Kidney (tissue), 14 donors: ENCODE data around the gene C19orf25. TPM values are rescaled to one million over a fixed set of nuclear protein-coding genes. Genes with fewer than 3 reads are reported as not detected.
A peak's percentile ranks its signal among the peaks of the same experiment; 100 is the strongest.

Source experiments
- DNase-seq, 5 donors: peaks; one replicate each; pipeline ENCODE4 v3.0.0-alpha.2; 2013 to 2020
- FAIRE-seq: peaks from 2 replicates; lab custom pipeline; 2012; peaks lifted over from hg19 to GRCh38; lab: Jason Lieb, UNC
- H3K27ac ChIP-seq, 2 donors: one replicate each; pipeline ENCODE4 v1.7.0; 2013; ENCODE audit warnings: low read depth in 2 of 2, low read length in 2 of 2, inconsistent platforms in 1 of 2
- H3K27me3 ChIP-seq: one replicate; pipeline ENCODE4 v1.7.1; 2013; ENCODE audit warnings: low read length, inconsistent platforms; ENCODE audit not compliant: control insufficient read depth, insufficient read depth
- H3K36me3 ChIP-seq, 3 donors: one replicate each; pipeline versions ENCODE4 v1.7.0 to v1.7.1; 2013; ENCODE audit warnings: low read length in 3 of 3, control low read depth in 1 of 3, inconsistent platforms in 1 of 3; ENCODE audit not compliant: insufficient read depth in 3 of 3, control insufficient read depth in 2 of 3
- H3K4me1 ChIP-seq, 3 donors: one replicate each; pipeline versions ENCODE4 v1.7.0 to v1.7.1; 2013; ENCODE audit warnings: low read length in 3 of 3, inconsistent platforms in 1 of 3, low read depth in 1 of 3; ENCODE audit not compliant: control insufficient read depth in 2 of 3, insufficient read depth in 2 of 3
- H3K4me3 ChIP-seq, 3 donors: one replicate each; pipeline versions ENCODE4 v1.7.0 to v1.8.1; 2013; ENCODE audit warnings: low read length in 3 of 3, control low read depth in 1 of 3, inconsistent platforms in 1 of 3
- H3K9ac ChIP-seq, 3 donors: one replicate each; pipeline versions ENCODE4 v1.7.0 to v1.7.1; 2013; ENCODE audit warnings: low read length in 3 of 3, control low read depth in 1 of 3, inconsistent platforms in 1 of 3
- H3K9me3 ChIP-seq, 3 donors: one replicate each; pipeline versions ENCODE4 v1.7.0 to v1.7.1; 2013; ENCODE audit warnings: low read length in 3 of 3, control low read depth in 1 of 3, inconsistent platforms in 1 of 3; ENCODE audit not compliant: control insufficient read depth in 2 of 3, insufficient read depth in 1 of 3
- intact Hi-C: fragments of 100-400 bp; cut with DNase I; formaldehyde crosslinking; loops from one replicate; pipeline ENCODE4 v1.11.1; 2022
- polyA plus RNA-seq: library from polyadenylated mRNA; stranded (reverse); fragments of 350-450 nt; fragmentation: Illumina TruSeq; extraction: RNeasy Lipid Tissue Mini Kit (QIAGEN cat#74804); gene quantifications from one replicate; pipeline ENCODE4 v1.2.3, GENCODE V29; 2014; ENCODE audit warnings: low read depth, low replicate concordance; ENCODE audit not compliant: insufficient read depth
- total RNA-seq: library from RNA; stranded (reverse); fragmentation: NEBNext Ultra II Directional; extraction: Animal tissue kit (Norgen Biotek cat#: 25700); gene quantifications from one replicate; pipeline ENCODE4 v1.2.1, GENCODE V29; 2021
- TF ChIP-seq, protein P1 (sequence below): IDR thresholded peaks from 3 replicates; pipeline ENCODE4 v1.5.1; 2012; ENCODE audit warnings: mild to moderate bottlenecking, moderate library complexity, borderline replicate concordance; ENCODE audit not compliant: insufficient read depth; ENCODE audit errors: extremely low read depth
- donor health status: control.
- donor health status: control.
- donor health status: control.
- donor health status: control.
- donor health status: control.
- donor health status: DM: yes; HTN: yes; CAD: no.
- donor health status: Normal renal cell carcinoma (clear cell type).

C19orf25 gene
- total and polyA plus RNA-seq, 2 donors from 2014 or later: 32.5 to 50.9 TPM

DNA sequence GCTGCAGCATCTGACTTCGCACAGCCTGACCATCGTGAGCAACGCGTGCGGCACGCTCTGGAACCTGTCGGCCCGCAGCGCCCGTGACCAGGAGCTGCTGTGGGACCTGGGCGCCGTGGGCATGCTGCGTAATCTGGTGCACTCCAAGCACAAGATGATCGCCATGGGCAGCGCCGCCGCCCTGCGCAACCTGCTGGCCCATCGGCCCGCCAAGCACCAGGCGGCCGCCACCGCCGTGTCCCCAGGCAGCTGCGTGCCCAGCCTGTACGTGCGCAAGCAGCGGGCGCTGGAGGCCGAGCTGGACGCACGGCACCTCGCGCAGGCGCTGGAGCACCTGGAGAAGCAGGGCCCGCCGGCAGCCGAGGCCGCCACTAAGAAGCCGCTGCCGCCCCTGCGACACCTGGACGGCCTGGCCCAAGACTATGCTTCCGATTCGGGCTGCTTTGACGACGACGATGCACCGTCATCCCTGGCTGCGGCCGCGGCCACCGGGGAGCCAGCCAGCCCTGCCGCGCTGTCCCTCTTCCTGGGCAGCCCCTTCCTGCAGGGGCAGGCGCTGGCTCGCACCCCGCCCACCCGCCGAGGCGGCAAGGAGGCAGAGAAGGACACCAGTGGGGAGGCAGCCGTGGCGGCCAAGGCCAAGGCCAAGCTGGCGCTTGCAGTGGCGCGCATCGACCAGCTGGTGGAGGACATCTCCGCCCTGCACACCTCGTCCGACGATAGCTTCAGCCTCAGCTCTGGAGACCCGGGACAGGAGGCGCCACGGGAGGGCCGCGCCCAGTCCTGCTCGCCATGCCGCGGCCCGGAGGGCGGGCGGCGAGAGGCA lies 13.6 kb downstream of the C19orf25 start:
- no peak overlapping the region for H3K9ac ChIP-seq
- peak in 4 of 5 donors; percentile 69 to 84 (median 76) for DNase-seq
- peaks cover 12% of the 10 kb centered on the region for H3K27me3 ChIP-seq
- no peaks in the 10 kb centered on the region for H3K9me3 ChIP-seq
- H3K36me3 ChIP-seq: no peaks in the 10 kb centered on the region
- peaks cover 0 to 17% (median 0%) of the 10 kb centered on the region in 3 donors for H3K4me1 ChIP-seq
- no peak overlapping the region for H3K4me3 ChIP-seq
- intact Hi-C loops: no loop called here
- FAIRE-seq: no peak
- TF ChIP-seq, protein P1, sequence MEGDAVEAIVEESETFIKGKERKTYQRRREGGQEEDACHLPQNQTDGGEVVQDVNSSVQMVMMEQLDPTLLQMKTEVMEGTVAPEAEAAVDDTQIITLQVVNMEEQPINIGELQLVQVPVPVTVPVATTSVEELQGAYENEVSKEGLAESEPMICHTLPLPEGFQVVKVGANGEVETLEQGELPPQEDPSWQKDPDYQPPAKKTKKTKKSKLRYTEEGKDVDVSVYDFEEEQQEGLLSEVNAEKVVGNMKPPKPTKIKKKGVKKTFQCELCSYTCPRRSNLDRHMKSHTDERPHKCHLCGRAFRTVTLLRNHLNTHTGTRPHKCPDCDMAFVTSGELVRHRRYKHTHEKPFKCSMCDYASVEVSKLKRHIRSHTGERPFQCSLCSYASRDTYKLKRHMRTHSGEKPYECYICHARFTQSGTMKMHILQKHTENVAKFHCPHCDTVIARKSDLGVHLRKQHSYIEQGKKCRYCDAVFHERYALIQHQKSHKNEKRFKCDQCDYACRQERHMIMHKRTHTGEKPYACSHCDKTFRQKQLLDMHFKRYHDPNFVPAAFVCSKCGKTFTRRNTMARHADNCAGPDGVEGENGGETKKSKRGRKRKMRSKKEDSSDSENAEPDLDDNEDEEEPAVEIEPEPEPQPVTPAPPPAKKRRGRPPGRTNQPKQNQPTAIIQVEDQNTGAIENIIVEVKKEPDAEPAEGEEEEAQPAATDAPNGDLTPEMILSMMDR: peak; percentile 45
- H3K27ac ChIP-seq: no peak overlapping the region

DNA sequence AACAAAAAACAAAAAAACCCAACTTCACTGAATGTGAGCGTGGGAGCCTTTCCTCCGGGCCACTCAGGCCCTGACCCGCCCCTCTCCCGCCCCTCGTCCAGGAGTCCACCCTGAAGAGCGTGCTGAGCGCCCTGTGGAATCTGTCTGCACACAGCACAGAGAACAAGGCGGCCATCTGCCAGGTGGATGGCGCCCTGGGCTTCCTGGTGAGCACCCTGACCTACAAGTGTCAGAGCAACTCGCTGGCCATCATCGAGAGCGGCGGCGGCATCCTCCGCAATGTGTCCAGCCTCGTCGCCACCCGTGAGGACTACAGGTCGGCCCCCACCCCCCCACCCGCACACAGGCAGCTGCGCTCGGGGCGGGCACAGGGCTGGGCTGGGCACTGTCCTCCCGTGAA lies 17.2 kb downstream of the C19orf25 start:
- Histone ChIP-seq H3K4me1 (peaks cover 0 to 2% (median 0%) of the 10 kb centered on the region in 3 donors), H3K27me3 (peaks cover 13% of the 10 kb centered on the region), H3K4me3 (no peak overlapping the region), H3K27ac (no peak overlapping the region), H3K36me3 (no peaks in the 10 kb centered on the region), H3K9ac (no peak overlapping the region), H3K9me3 (no peaks in the 10 kb centered on the region)
- no peak for DNase-seq
- FAIRE-seq: no peak
- intact Hi-C loops: no loop called here
- TF ChIP-seq, protein P1: no peak

DNA sequence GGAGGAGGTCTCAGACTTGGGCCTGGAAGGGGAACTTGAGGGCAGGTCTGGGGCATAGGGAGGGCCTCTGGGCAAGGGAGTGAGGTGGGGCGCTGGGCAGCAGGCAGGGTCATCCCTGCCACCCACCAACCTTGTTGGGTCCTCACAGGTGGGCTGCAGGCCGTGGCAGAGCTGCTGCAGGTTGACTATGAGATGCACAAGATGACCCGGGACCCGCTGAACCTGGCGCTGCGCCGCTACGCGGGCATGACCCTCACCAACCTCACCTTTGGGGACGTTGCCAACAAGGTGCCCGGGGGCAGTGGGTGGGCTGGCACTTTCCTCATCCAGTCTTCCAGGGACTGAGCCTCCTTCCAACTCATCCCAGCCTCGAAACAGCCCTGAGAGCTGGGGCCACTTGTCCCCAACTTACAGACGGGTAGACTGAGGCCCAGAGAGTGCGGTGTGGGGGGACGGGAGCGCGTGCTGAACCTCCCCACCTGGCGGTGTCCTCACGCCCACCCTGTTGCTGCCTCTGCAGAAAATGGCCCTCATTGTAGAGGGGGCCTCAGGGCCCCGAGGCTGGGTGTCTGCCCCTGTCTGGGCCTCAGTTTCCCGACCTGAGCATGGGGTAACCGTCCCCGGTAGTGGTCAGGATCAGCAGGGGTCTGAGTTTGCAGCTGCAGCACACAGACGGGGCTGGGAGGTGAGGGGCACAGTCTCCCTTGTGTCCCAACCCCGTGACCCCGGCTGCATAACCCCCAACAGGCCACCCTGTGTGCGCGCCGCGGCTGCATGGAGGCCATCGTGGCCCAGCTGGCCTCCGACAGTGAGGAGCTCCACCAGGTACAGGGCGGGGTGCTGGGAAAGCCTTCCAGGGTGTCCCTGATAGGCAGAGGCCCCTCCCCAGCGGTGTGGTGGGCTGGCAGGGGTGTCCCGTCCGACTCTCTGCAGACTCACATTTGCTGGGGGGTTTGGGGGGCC lies 18.7 kb downstream of the C19orf25 start:
- Histone ChIP-seq H3K27me3 (peaks cover 13% of the 10 kb centered on the region), H3K4me3 (no peak overlapping the region), H3K36me3 (no peaks in the 10 kb centered on the region), H3K4me1 (no peaks in the 10 kb centered on the region), H3K9ac (no peak overlapping the region), H3K27ac (no peak overlapping the region), H3K9me3 (no peaks in the 10 kb centered on the region)
- FAIRE-seq: no peak
- no peak for DNase-seq
- intact Hi-C loops: no loop called here
- TF ChIP-seq, protein P1: no peak
